Transverse colon (tissue), 4 donors: ENCODE results near the gene SYCN. TPM values are rescaled to one million over a fixed set of nuclear protein-coding genes. Genes with fewer than 3 reads are reported as not detected.

Source experiments
- DNase-seq: peaks from one replicate; pipeline ENCODE4 v3.0.0-alpha.2; 2019
- H3K27ac ChIP-seq, 4 donors: fragments of 200-600 bp; sonication (generic); 2 replicates each; pipeline ENCODE4 v1.5.1; 2016 to 2018; ENCODE audit warnings: inconsistent platforms in 4 of 4
- H3K27me3 ChIP-seq: fragments of 200-600 bp; sonication (generic); 2 replicates; pipeline ENCODE4 v1.5.1; 2017; ENCODE audit warnings: inconsistent platforms
- H3K36me3 ChIP-seq, 4 donors: fragments of 200-600 bp; sonication (generic); 2 replicates each; pipeline ENCODE4 v1.5.1; 2017 to 2019; ENCODE audit warnings: inconsistent platforms in 4 of 4
- H3K4me1 ChIP-seq, 4 donors: fragments of 200-600 bp; sonication (generic); 2 replicates each; pipeline ENCODE4 v1.5.1; 2017 to 2020; ENCODE audit warnings: inconsistent platforms in 4 of 4
- H3K4me3 ChIP-seq, 4 donors: fragments of 200-600 bp; sonication (generic); 1 replicate in 1 of 4; 2 replicates in 3 of 4; pipeline versions ENCODE4 v1.5.1 to v1.6.1; 2017 to 2019; ENCODE audit warnings: inconsistent platforms in 4 of 4
- H3K9me3 ChIP-seq, 2 donors: fragments of 200-600 bp; sonication (generic); 2 replicates each; pipeline ENCODE4 v1.5.1; 2017 to 2019; ENCODE audit warnings: inconsistent platforms in 2 of 2
- EP300 ChIP-seq: sonication (generic); formaldehyde crosslinking; IDR thresholded peaks from one replicate; pipeline ENCODE4 v1.6.1; 2017; ENCODE audit warnings: antibody characterized with exemption, low read depth
- POLR2A ChIP-seq: fragments of 450-650 bp; IDR thresholded peaks from one replicate; pipeline ENCODE4 v1.6.1; 2016; ENCODE audit warnings: antibody characterized with exemption, mild to moderate bottlenecking, moderate library complexity
- POLR2AphosphoS5 ChIP-seq, 3 donors: sonication (generic); formaldehyde crosslinking; IDR thresholded peaks; one replicate each; pipeline ENCODE4 v1.6.1; 2016; ENCODE audit warnings: antibody characterized with exemption in 3 of 3
- WGBS, 2 donors: methylation state at CpG; one replicate each; pipeline ENCODE4 v1.1.5; 2018; ENCODE audit warnings: low coverage in 1 of 2; 5-methylcytosine and 5-hydroxymethylcytosine counted together
- in situ Hi-C, 4 donors: fragments of 200-750 bp; cut with MboI; loops; one replicate each; pipeline versions ENCODE4 v1.15.0 to v1.15.1; 2017; ENCODE audit warnings: low sequenced_read_pairs in 3 of 4, low pct_ligation_motif_present in 1 of 4, low pct_unique_long_range_greater_than_20kb in 1 of 4
- intact Hi-C: fragments of 100-400 bp; cut with DNase I; formaldehyde crosslinking; loops from one replicate; pipeline ENCODE4 v1.15.1; 2023; ENCODE audit warnings: low total_unique reads
- total RNA-seq, 4 donors: library from RNA; depleted of rRNA; stranded (reverse); fragments of >200 nt; gene quantifications; one replicate each; pipeline ENCODE4 v1.1.0, GENCODE V29; 2016
- TF ChIP-seq, protein P1 (sequence below), 5 experiments: fragments of 200-600 bp in 3 of 5; fragments of 450-650 bp in 2 of 5; sonication (generic) in 3 of 5; IDR thresholded peaks; 1 replicate in 2 of 5; 2 replicates in 3 of 5; pipeline ENCODE4 v1.5.1; 2016 to 2017; ENCODE audit warnings: antibody characterized with exemption in 5 of 5, inconsistent platforms in 3 of 5, mild to moderate bottlenecking in 2 of 5, moderate library complexity in 1 of 5

Gene SYCN
- total RNA-seq, 4 donors from 2014 or later, result not detected

DNA sequence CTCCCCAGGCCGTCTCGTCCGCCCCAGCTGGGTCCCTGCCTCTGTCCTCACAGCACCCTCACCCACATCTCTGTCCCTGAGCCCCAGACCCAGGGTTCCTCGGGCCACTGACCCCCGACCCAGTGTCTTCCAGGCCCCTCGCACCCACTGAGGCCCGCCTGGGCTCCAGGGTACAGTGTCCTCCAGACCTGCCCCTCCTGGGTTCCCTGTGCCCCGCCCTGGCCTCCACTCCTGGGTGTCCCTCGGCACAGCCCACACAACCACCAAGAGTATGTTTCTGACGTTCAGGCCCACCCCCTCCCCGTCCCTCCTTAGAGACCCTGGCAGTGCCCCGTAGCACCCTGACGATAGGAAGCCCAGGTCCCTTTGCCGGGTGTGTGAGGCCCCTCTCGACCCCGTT lies 29.9 kb downstream of the SYCN start:
- Histone ChIP-seq H3K4me3 (no peak overlapping the region), H3K9me3 (no peaks in the 10 kb centered on the region), H3K27me3 (no peaks in the 10 kb centered on the region), H3K4me1 (peaks cover 0 to 3% (median 0%) of the 10 kb centered on the region in 4 donors), H3K36me3 (peaks cover 0 to 25% (median 7%) of the 10 kb centered on the region in 4 donors), H3K27ac (no peak overlapping the region)
- intact Hi-C loops, result no loop called here
- 90% methylated on average over 16 of the region's 16 CpGs; no CpG with 5 or more reads in 1 of the 2 donors for WGBS, 2 donors
- in situ Hi-C loops, result no loop called here
- DNase-seq, result no peak
- no peak for TF ChIP-seq EP300
- TF ChIP-seq POLR2A, result no peak
- TF ChIP-seq, protein P1, sequence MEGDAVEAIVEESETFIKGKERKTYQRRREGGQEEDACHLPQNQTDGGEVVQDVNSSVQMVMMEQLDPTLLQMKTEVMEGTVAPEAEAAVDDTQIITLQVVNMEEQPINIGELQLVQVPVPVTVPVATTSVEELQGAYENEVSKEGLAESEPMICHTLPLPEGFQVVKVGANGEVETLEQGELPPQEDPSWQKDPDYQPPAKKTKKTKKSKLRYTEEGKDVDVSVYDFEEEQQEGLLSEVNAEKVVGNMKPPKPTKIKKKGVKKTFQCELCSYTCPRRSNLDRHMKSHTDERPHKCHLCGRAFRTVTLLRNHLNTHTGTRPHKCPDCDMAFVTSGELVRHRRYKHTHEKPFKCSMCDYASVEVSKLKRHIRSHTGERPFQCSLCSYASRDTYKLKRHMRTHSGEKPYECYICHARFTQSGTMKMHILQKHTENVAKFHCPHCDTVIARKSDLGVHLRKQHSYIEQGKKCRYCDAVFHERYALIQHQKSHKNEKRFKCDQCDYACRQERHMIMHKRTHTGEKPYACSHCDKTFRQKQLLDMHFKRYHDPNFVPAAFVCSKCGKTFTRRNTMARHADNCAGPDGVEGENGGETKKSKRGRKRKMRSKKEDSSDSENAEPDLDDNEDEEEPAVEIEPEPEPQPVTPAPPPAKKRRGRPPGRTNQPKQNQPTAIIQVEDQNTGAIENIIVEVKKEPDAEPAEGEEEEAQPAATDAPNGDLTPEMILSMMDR (IDR thresholded peaks at IDR 0.05), result no peak
- no peak for TF ChIP-seq POLR2AphosphoS5 (IDR thresholded peaks at IDR 0.05)

DNA sequence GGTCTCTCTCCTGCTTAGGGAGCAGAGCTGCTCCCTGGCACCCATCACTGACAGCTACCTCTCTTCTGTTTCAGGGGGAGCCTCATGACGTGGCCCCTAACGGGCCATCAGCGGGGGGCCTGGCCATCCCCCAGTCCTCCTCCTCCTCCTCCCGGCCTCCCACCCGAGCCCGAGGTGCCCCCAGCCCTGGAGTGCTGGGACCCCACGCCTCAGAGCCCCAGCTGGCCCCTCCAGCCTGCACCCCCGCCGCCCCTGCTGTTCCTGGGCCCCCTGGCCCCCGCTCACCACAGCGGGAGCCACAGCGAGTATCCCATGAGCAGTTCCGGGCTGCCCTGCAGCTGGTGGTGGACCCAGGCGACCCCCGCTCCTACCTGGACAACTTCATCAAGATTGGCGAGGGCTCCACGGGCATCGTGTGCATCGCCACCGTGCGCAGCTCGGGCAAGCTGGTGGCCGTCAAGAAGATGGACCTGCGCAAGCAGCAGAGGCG lies 30.5 kb downstream of the SYCN start:
- Histone ChIP-seq H3K27me3 (no peaks in the 10 kb centered on the region), H3K27ac (no peak overlapping the region), H3K36me3 (peaks cover 0 to 25% (median 7%) of the 10 kb centered on the region in 4 donors), H3K4me1 (peaks cover 0 to 3% (median 0%) of the 10 kb centered on the region in 4 donors), H3K9me3 (no peaks in the 10 kb centered on the region), H3K4me3 (no peak overlapping the region)
- DNase-seq, result no peak
- TF ChIP-seq POLR2A (no peak), POLR2AphosphoS5 (IDR thresholded peaks at IDR 0.05) (no peak), EP300 (no peak)
- TF ChIP-seq, protein P1 (IDR thresholded peaks at IDR 0.05), result no peak
- intact Hi-C loops, result no loop called here
- in situ Hi-C loops, result no loop called here
- 93% methylated on average over 19 of the region's 25 CpGs; no CpG with 5 or more reads in 1 of the 2 donors for WGBS, 2 donors

DNA sequence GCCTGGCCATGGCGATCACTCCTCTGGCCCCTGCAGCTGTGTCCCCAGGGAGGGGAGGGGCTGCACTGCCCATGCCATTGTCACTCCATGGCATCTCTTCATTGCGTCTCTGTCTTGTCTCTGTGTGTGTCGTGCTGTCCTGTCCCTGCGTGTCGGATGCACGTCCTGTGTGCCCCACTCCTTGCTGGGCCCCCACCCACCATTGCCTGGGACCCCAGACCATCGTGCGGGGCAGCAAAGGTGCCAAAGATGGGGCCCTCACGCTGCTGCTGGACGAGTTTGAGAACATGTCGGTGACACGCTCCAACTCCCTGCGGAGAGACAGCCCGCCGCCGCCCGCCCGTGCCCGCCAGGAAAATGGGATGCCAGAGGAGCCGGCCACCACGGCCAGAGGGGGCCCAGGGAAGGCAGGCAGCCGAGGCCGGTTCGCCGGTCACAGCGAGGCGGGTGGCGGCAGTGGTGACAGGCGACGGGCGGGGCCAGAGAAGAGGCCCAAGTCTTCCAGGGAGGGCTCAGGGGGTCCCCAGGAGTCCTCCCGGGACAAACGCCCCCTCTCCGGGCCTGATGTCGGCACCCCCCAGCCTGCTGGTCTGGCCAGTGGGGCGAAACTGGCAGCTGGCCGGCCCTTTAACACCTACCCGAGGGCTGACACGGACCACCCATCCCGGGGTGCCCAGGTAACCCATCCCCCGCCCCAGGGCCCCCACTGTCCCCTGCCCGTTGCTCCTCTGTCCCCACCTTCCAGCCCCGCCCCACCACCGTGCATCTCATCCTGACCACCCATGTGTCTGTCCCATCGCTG lies 31.2 kb downstream of the SYCN start:
- intact Hi-C loops, result no loop called here

More for the DNA sequence above, 31.2 kb downstream of the SYCN start:
- H3K4me3 ChIP-seq, result no peak overlapping the region
- no peaks in the 10 kb centered on the region for H3K27me3 ChIP-seq
- no peak for TF ChIP-seq POLR2AphosphoS5 (IDR thresholded peaks at IDR 0.05)
- TF ChIP-seq, protein P1 (IDR thresholded peaks at IDR 0.05), result no peak
- no peak for TF ChIP-seq POLR2A
- no peak for TF ChIP-seq EP300
- no peak overlapping the region for H3K27ac ChIP-seq
- in situ Hi-C loops, result no loop called here
- H3K9me3 ChIP-seq, result no peaks in the 10 kb centered on the region
- H3K36me3 ChIP-seq, result peaks cover 0 to 23% (median 6%) of the 10 kb centered on the region in 4 donors
- DNase-seq, result no peak
- H3K4me1 ChIP-seq, result peaks cover 0 to 4% (median 0%) of the 10 kb centered on the region in 4 donors
- WGBS, 2 donors, result 95% methylated on average over 34 of the region's 45 CpGs; no CpG with 5 or more reads in 1 of the 2 donors
